Measurements from ENCODE around the gene LCA5.

DNA sequence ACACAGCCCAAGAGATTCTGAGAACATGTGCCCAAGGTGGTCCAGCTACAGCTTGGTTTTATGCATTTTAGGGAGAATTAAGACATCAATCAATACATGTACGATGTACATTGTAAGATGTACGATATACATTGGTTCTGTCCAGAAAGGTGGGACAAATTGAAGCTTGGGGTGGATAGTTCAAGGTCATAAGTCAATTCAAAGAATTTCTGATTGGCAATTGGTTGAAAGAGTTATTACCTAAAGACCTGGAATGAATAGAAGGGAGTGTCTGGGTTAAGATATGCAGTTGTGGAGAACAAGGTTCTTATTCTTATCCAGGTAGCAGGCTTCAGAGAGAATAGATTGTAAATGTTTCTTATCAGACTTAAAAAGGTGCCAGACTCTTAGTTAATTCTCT is 31.8 kb upstream of the LCA5 start:
- TF ChIP-seq, protein P1, sequence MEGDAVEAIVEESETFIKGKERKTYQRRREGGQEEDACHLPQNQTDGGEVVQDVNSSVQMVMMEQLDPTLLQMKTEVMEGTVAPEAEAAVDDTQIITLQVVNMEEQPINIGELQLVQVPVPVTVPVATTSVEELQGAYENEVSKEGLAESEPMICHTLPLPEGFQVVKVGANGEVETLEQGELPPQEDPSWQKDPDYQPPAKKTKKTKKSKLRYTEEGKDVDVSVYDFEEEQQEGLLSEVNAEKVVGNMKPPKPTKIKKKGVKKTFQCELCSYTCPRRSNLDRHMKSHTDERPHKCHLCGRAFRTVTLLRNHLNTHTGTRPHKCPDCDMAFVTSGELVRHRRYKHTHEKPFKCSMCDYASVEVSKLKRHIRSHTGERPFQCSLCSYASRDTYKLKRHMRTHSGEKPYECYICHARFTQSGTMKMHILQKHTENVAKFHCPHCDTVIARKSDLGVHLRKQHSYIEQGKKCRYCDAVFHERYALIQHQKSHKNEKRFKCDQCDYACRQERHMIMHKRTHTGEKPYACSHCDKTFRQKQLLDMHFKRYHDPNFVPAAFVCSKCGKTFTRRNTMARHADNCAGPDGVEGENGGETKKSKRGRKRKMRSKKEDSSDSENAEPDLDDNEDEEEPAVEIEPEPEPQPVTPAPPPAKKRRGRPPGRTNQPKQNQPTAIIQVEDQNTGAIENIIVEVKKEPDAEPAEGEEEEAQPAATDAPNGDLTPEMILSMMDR (conservative IDR thresholded peaks at IDR 0.05; ENCODE audit: low read depth, low read length): no peak
- no peak for TF ChIP-seq EZH2 (IDR thresholded peaks at IDR 0.05; ENCODE audit: low read length, unreplicated experiment)
